MG63 (cell line): ENCODE data around the gene IGF1R. TPM values are rescaled to one million over a fixed set of nuclear protein-coding genes. Genes with fewer than 3 reads are reported as not detected.
A peak's percentile ranks its signal among the peaks of the same experiment; 100 is the strongest.

Experiments
- DNase-seq: peaks from one replicate; pipeline ENCODE4 v3.0.0-alpha.2; 2020
- H3K27me3 ChIP-seq: fragments of 250-450 bp; sonication (Bioruptor Pico); 2 replicates; pipeline ENCODE4 v1.5.1; 2020; ENCODE audit warnings: mild to moderate bottlenecking, moderate library complexity
- H3K36me3 ChIP-seq: fragments of 250-450 bp; sonication (Bioruptor Pico); 2 replicates; pipeline ENCODE4 v1.5.1; 2020; ENCODE audit warnings: mild to moderate bottlenecking, moderate library complexity
- H3K4me3 ChIP-seq: fragments of 250-450 bp; sonication (Bioruptor Pico); 2 replicates; pipeline ENCODE4 v1.5.1; 2020; ENCODE audit warnings: mild to moderate bottlenecking, moderate library complexity
- H3K9me3 ChIP-seq: fragments of 250-450 bp; sonication (Bioruptor Pico); 2 replicates; pipeline ENCODE4 v1.5.1; 2020; ENCODE audit warnings: mild to moderate bottlenecking, moderate library complexity
- total RNA-seq: library from RNA; depleted of rRNA; stranded (reverse); fragments of >200 nt; shearing (Covaris generic); gene quantifications from 2 replicates; pipeline ENCODE4 v1.2.3, GENCODE V29; 2014; ENCODE audit warnings: low replicate concordance

Gene IGF1R
- total RNA-seq, 1 experiment from 2014 or later = 2.5 TPM

GRCh38 chr15:98938799-98939198 lies 290.5 kb downstream of the IGF1R start:
- DNase-seq = no peak
- H3K9me3 ChIP-seq = no peaks in the 10 kb centered on the region
- no peaks in the 10 kb centered on the region for H3K27me3 ChIP-seq
- H3K4me3 ChIP-seq = no peak overlapping the region
- H3K36me3 ChIP-seq = peaks cover 42% of the 10 kb centered on the region

- H3K9me3 ChIP-seq = no peaks in the 10 kb centered on the region
- peaks cover 48% of the 10 kb centered on the region for H3K36me3 ChIP-seq
- DNase-seq = no peak
- no peaks in the 10 kb centered on the region for H3K27me3 ChIP-seq
- no peak overlapping the region for H3K4me3 ChIP-seq
Measured at GRCh38 chr15:98939311-98940080, 291.2 kb downstream of the IGF1R start.

- Histone ChIP-seq H3K9me3 (no peaks in the 10 kb centered on the region), H3K36me3 (peaks cover 50% of the 10 kb centered on the region), H3K4me3 (no peak overlapping the region), H3K27me3 (no peaks in the 10 kb centered on the region)
- DNase-seq = no peak
Measured at GRCh38 chr15:98941595-98942255, 293.4 kb downstream of the IGF1R start.

GRCh38 chr15:98942431-98942830 lies 294.1 kb downstream of the IGF1R start:
- H3K4me3 ChIP-seq = no peak overlapping the region
- no peaks in the 10 kb centered on the region for H3K9me3 ChIP-seq
- no peaks in the 10 kb centered on the region for H3K27me3 ChIP-seq
- H3K36me3 ChIP-seq = peaks cover 45% of the 10 kb centered on the region
- no peak for DNase-seq

GRCh38 chr15:98943051-98943508 lies 294.7 kb downstream of the IGF1R start:
- Histone ChIP-seq H3K4me3 (no peak overlapping the region), H3K27me3 (no peaks in the 10 kb centered on the region), H3K36me3 (peaks cover 39% of the 10 kb centered on the region), H3K9me3 (no peaks in the 10 kb centered on the region)
- DNase-seq = no peak

GRCh38 chr15:98943601-98944151 lies 295.3 kb downstream of the IGF1R start:
- peak; percentile 51 for DNase-seq
- peaks cover 42% of the 10 kb centered on the region for H3K36me3 ChIP-seq

GRCh38 chr15:98946301-98947255 lies 298.2 kb downstream of the IGF1R start:
- no peak overlapping the region for H3K4me3 ChIP-seq
- H3K27me3 ChIP-seq = no peaks in the 10 kb centered on the region
- H3K9me3 ChIP-seq = no peaks in the 10 kb centered on the region
- no peak for DNase-seq
- peaks cover 42% of the 10 kb centered on the region for H3K36me3 ChIP-seq

More at GRCh38 chr15:98943601-98944151, 295.3 kb downstream of the IGF1R start:
- no peak overlapping the region for H3K4me3 ChIP-seq
- no peaks in the 10 kb centered on the region for H3K9me3 ChIP-seq
- no peaks in the 10 kb centered on the region for H3K27me3 ChIP-seq

GRCh38 chr15:98948456-98948855 lies 300.1 kb downstream of the IGF1R start:
- H3K36me3 ChIP-seq = peaks cover 34% of the 10 kb centered on the region
- H3K4me3 ChIP-seq = no peak overlapping the region
- no peaks in the 10 kb centered on the region for H3K27me3 ChIP-seq
- no peak for DNase-seq
- no peaks in the 10 kb centered on the region for H3K9me3 ChIP-seq

GRCh38 chr15:98948941-98949340 lies 300.6 kb downstream of the IGF1R start:
- Histone ChIP-seq H3K4me3 (no peak overlapping the region), H3K9me3 (no peaks in the 10 kb centered on the region), H3K36me3 (peaks cover 33% of the 10 kb centered on the region), H3K27me3 (no peaks in the 10 kb centered on the region)
- DNase-seq = no peak

GRCh38 chr15:98949624-98950023 lies 301.3 kb downstream of the IGF1R start:
- no peak for DNase-seq
- no peaks in the 10 kb centered on the region for H3K9me3 ChIP-seq
- no peak overlapping the region for H3K4me3 ChIP-seq
- no peaks in the 10 kb centered on the region for H3K27me3 ChIP-seq
- H3K36me3 ChIP-seq = peaks cover 26% of the 10 kb centered on the region

- Histone ChIP-seq H3K27me3 (no peaks in the 10 kb centered on the region), H3K4me3 (no peak overlapping the region), H3K9me3 (no peaks in the 10 kb centered on the region), H3K36me3 (peaks cover 20% of the 10 kb centered on the region)
- DNase-seq = no peak
Measured at GRCh38 chr15:98950248-98950647, 301.9 kb downstream of the IGF1R start.

GRCh38 chr15:98951004-98951403 lies 302.7 kb downstream of the IGF1R start:
- DNase-seq = no peak
- Histone ChIP-seq H3K4me3 (no peak overlapping the region), H3K27me3 (no peaks in the 10 kb centered on the region), H3K36me3 (peaks cover 21% of the 10 kb centered on the region), H3K9me3 (no peaks in the 10 kb centered on the region)

GRCh38 chr15:98951493-98952320 lies 303.4 kb downstream of the IGF1R start:
- H3K36me3 ChIP-seq = peaks cover 21% of the 10 kb centered on the region
- H3K9me3 ChIP-seq = no peaks in the 10 kb centered on the region
- H3K27me3 ChIP-seq = no peaks in the 10 kb centered on the region
- no peak for DNase-seq
- H3K4me3 ChIP-seq = no peak overlapping the region

GRCh38 chr15:98952381-98952803 lies 304.1 kb downstream of the IGF1R start:
- H3K4me3 ChIP-seq = no peak overlapping the region
- no peaks in the 10 kb centered on the region for H3K9me3 ChIP-seq
- no peaks in the 10 kb centered on the region for H3K27me3 ChIP-seq
- DNase-seq = no peak
- H3K36me3 ChIP-seq = peaks cover 23% of the 10 kb centered on the region

- Histone ChIP-seq H3K4me3 (no peak overlapping the region), H3K36me3 (peaks cover 29% of the 10 kb centered on the region), H3K9me3 (no peaks in the 10 kb centered on the region), H3K27me3 (no peaks in the 10 kb centered on the region)
- DNase-seq = no peak
Measured at GRCh38 chr15:98953000-98953787, 304.9 kb downstream of the IGF1R start.
